GM21529 (cell line): ENCODE data around the gene TMEM87B.

ENCODE experiments used
- ATAC-seq: cut with Tn5 transposase; IDR thresholded peaks from one replicate; pipeline ENCODE4 v1.9.1; 2021; ENCODE audit not compliant: unreplicated experiment

Gene TMEM87B

GRCh38 chr2:112149194-112149593, 94.1 kb downstream of the TMEM87B start:
- ATAC-seq: no peak

- ATAC-seq: no peak
Observed at GRCh38 chr2:112149866-112150435, 94.9 kb downstream of the TMEM87B start.

- ATAC-seq: no peak
Observed at GRCh38 chr2:112150447-112150846, 95.4 kb downstream of the TMEM87B start.

GRCh38 chr2:112150851-112151250, 95.8 kb downstream of the TMEM87B start:
- no peak for ATAC-seq

- ATAC-seq: no peak
Observed at GRCh38 chr2:112151271-112151670, 96.2 kb downstream of the TMEM87B start.

- no peak for ATAC-seq
Observed at GRCh38 chr2:112151701-112152440, 96.8 kb downstream of the TMEM87B start.

- no peak for ATAC-seq
Observed at GRCh38 chr2:112152476-112153178, 97.6 kb downstream of the TMEM87B start.

- no peak for ATAC-seq
Observed at GRCh38 chr2:112153179-112153490, 98.1 kb downstream of the TMEM87B start.

- no peak for ATAC-seq
Observed at GRCh38 chr2:112153501-112153900, 98.4 kb downstream of the TMEM87B start.

- ATAC-seq: no peak
Observed at GRCh38 chr2:112154246-112155117, 99.4 kb downstream of the TMEM87B start.

GRCh38 chr2:112155331-112156151, 100.5 kb downstream of the TMEM87B start:
- ATAC-seq: no peak

- no peak for ATAC-seq
Observed at GRCh38 chr2:112156152-112156986, 101.3 kb downstream of the TMEM87B start.

- ATAC-seq: no peak
Observed at GRCh38 chr2:112157472-112157871, 102.4 kb downstream of the TMEM87B start.

GRCh38 chr2:112159454-112159921, 104.4 kb downstream of the TMEM87B start:
- no peak for ATAC-seq

- no peak for ATAC-seq
Observed at GRCh38 chr2:112160283-112161250, 105.5 kb downstream of the TMEM87B start.

GRCh38 chr2:112161431-112162145, 106.5 kb downstream of the TMEM87B start:
- no peak for ATAC-seq

GRCh38 chr2:112162341-112162740, 107.3 kb downstream of the TMEM87B start:
- ATAC-seq: no peak

- no peak for ATAC-seq
Observed at GRCh38 chr2:112162956-112163355, 107.9 kb downstream of the TMEM87B start.
